Endothelial cell (in vitro differentiated cells): Measurements from ENCODE around the gene IGF2BP1. TPM values are rescaled to one million over a fixed set of nuclear protein-coding genes. Genes with fewer than 3 reads are reported as not detected.

Experiments used
- DNase-seq: peaks from one replicate; pipeline ENCODE4 v3.0.0; 2021; ENCODE audit warnings: low spot score
- H3K27ac Mint-ChIP-seq: one replicate; pipeline ENCODE4 v1.8.0; 2021; ENCODE audit warnings: mixed read lengths, inconsistent platforms; ENCODE audit not compliant: unreplicated experiment
- H3K27me3 Mint-ChIP-seq: one replicate; pipeline ENCODE4 v1.8.0; 2021; ENCODE audit warnings: mild to moderate bottlenecking, moderate library complexity, mixed read lengths, inconsistent platforms; ENCODE audit not compliant: unreplicated experiment
- H3K36me3 Mint-ChIP-seq: one replicate; pipeline ENCODE4 v1.8.0; 2021; ENCODE audit warnings: mild to moderate bottlenecking, low read depth, mixed read lengths, inconsistent platforms; ENCODE audit not compliant: unreplicated experiment
- H3K4me1 Mint-ChIP-seq: one replicate; pipeline ENCODE4 v1.8.0; 2021; ENCODE audit warnings: mild to moderate bottlenecking, mixed read lengths, inconsistent platforms; ENCODE audit not compliant: unreplicated experiment
- H3K4me3 Mint-ChIP-seq: one replicate; pipeline ENCODE4 v1.8.0; 2021; ENCODE audit warnings: mild to moderate bottlenecking, mixed read lengths, inconsistent platforms; ENCODE audit not compliant: unreplicated experiment
- H3K9me3 Mint-ChIP-seq: one replicate; pipeline ENCODE4 v1.8.0; 2021; ENCODE audit warnings: mixed read lengths, inconsistent platforms; ENCODE audit not compliant: unreplicated experiment
- CTCF ChIP-seq: fragments of 200-600 bp; sonication (generic); IDR thresholded peaks from one replicate; pipeline ENCODE4 v1.5.0; 2021; ENCODE audit warnings: antibody characterized with exemption; ENCODE audit not compliant: unreplicated experiment
- total RNA-seq: library from RNA; stranded (reverse); fragmentation: NEBNext Ultra II Directional; extraction: Animal tissue kit (Norgen Biotek cat#: 25700); gene quantifications from one replicate; pipeline ENCODE4 v1.2.1, GENCODE V29; 2021; ENCODE audit not compliant: unreplicated experiment

Gene IGF2BP1
- total RNA-seq, 1 donor from 2014 or later: 298 TPM

DNA sequence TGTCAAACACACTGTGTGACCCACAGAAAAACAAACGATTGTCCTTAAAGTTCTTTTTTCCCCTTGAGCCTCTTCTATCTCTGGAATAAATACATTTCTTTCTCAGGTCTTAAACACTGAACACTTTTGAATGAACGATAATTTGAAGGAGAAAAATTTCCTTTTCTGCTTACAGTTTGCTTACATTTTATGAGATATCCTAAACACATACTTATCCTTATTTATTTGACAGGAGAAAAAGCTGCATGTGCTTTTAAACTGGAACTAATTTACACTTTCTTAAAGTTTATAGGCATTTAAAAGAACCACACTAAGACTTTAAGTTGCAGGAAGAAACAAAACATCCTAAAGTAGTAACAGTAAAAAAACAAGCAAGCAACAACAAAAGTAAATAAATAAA lies 4.7 kb upstream of the IGF2BP1 start:
- peak overlapping the region; percentile 87 for H3K27ac Mint-ChIP-seq
- H3K4me3 Mint-ChIP-seq: no peak overlapping the region
- DNase-seq: no peak

GRCh38 chr17:48993305-48993704 lies 3.9 kb upstream of the IGF2BP1 start:
- peaks cover 14% of the 10 kb centered on the region for H3K27me3 Mint-ChIP-seq
- no peak for DNase-seq
- no peak overlapping the region for H3K4me3 Mint-ChIP-seq
- H3K9me3 Mint-ChIP-seq: no peaks in the 10 kb centered on the region
- H3K4me1 Mint-ChIP-seq: peaks cover 42% of the 10 kb centered on the region
- TF ChIP-seq CTCF: no peak
- peaks cover 3% of the 10 kb centered on the region for H3K36me3 Mint-ChIP-seq
- peak overlapping the region; percentile 61 for H3K27ac Mint-ChIP-seq

More for the DNA sequence above, 4.7 kb upstream of the IGF2BP1 start:
- H3K9me3 Mint-ChIP-seq: no peaks in the 10 kb centered on the region
- H3K36me3 Mint-ChIP-seq: peaks cover 3% of the 10 kb centered on the region
- TF ChIP-seq CTCF: no peak
- H3K4me1 Mint-ChIP-seq: peaks cover 42% of the 10 kb centered on the region
- H3K27me3 Mint-ChIP-seq: peaks cover 13% of the 10 kb centered on the region

GRCh38 chr17:48993951-48994350 lies 3.2 kb upstream of the IGF2BP1 start:
- Mint-ChIP-seq H3K4me1 (peaks cover 46% of the 10 kb centered on the region), H3K9me3 (no peaks in the 10 kb centered on the region)
- no peak for DNase-seq

DNA sequence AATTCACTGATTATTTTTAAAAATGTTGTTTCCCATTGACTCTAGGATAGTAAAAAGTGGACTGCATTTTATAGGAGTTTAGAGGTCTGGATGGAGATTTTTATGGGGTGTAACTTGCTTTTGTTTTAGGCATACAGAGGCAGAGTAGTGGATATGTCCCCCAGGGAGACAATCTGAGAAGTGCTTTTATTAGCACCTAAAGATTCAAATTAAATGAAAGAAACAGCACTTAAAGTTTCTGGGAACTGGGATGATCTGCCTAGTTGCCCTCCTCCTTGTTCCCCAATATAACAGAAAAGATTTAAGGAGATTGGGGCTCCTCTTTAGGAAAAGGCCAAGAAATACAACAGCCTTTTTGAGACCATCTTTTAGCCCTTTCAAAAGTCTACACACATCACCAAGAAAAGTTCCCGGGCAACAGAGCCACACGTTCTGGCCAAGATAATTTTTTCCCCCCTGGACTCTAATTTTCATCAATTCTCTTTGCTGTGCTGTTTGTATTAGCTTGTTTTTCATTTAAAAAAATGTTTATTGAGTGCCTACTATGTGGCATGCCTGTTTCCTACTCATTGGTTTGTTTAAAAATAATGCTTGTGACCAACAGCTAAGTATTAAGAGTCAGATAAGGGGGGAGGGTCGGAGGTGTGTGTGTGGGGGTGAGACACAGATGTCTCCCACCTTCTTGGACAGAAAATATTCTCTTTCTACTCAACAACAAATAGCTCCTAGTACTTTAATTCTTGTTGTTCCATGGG lies 2.5 kb upstream of the IGF2BP1 start:
- peak overlapping the region; percentile 98 for H3K27ac Mint-ChIP-seq
- H3K9me3 Mint-ChIP-seq: no peaks in the 10 kb centered on the region
- H3K4me3 Mint-ChIP-seq: peak overlapping the region; percentile 96
- peaks cover 16% of the 10 kb centered on the region for H3K36me3 Mint-ChIP-seq
- peaks cover 53% of the 10 kb centered on the region for H3K4me1 Mint-ChIP-seq
- DNase-seq: no peak
- TF ChIP-seq CTCF: no peak
- H3K27me3 Mint-ChIP-seq: peaks cover 21% of the 10 kb centered on the region

More at GRCh38 chr17:48993951-48994350, 3.2 kb upstream of the IGF2BP1 start:
- H3K27me3 Mint-ChIP-seq: peaks cover 19% of the 10 kb centered on the region
- peak overlapping the region; percentile 78 for H3K27ac Mint-ChIP-seq
- H3K36me3 Mint-ChIP-seq: peaks cover 8% of the 10 kb centered on the region
- no peak for TF ChIP-seq CTCF
- H3K4me3 Mint-ChIP-seq: peak overlapping the region; percentile 31

DNA sequence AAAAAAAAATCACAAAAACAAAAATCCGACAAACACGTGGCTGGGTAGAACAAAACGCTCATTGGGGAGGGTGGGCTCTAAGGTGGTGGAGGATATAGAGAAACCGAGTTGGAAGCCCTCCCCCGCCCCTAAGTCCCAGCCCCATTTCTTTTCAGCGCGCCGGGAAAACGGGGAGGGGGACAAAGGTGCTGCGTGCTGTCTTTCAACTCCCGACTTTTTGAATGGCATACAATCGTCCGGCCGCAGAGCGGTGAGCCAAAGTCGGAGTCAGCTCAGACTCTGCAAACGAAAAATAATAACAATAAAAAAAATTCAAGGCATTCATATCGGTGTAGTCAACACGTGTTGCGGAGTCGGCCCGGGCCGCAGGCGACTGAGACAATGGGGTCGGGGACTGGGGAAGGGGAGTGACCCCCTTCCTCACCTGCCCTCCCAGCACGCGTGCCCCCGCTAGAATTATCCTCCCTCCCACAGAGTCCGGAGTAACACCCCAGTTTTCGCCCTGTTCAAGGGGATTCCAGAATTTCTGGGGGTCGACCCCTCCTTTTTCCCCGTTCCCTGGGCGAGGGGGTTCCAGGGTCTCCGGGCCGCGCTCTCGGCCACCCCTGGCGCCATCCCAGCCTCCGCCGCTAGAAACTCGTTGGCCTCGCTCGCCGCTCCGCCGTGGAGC lies 1.7 kb upstream of the IGF2BP1 start:
- Mint-ChIP-seq H3K9me3 (no peaks in the 10 kb centered on the region), H3K4me1 (peaks cover 54% of the 10 kb centered on the region), H3K27me3 (peaks cover 21% of the 10 kb centered on the region), H3K36me3 (peaks cover 23% of the 10 kb centered on the region), H3K27ac (peak overlapping the region; percentile 98), H3K4me3 (peak overlapping the region; percentile 96)
- DNase-seq: peak; percentile 49
- peak; percentile 14 for TF ChIP-seq CTCF
